Renal cortical epithelial cell (primary cell): ENCODE results near the gene IL11. TPM values are rescaled to one million over a fixed set of nuclear protein-coding genes. Genes with fewer than 3 reads are reported as not detected.
"Not testable (repeated sequence)": the region's sequence is repeated elsewhere in the genome, so short reads cannot be mapped to it uniquely, and the experiment has no call there.

Experiments
- DNase-seq: peaks from one replicate; pipeline ENCODE4 v3.0.0-alpha.2; 2011; ENCODE audit warnings: low read depth
- total RNA-seq: library from RNA; depleted of rRNA; stranded (reverse); fragments of >200 nt; gene quantifications from 2 replicates; pipeline ENCODE4 v1.2.3, GENCODE V29; 2014

IL11 gene
- total RNA-seq = 3.7 and 38.4 TPM in 2 replicates

GRCh38 chr19:55370305-55370988, at the start of gene IL11:
IL11 (minus strand) TSS chr19:55370463; CDS start chr19:55370310, 153 bp downstream.
- DNase-seq = no peak

GRCh38 chr19:55419624-55420236, 49.5 kb upstream of the IL11 start:
- DNase-seq = no peak

- DNase-seq = no peak
These were observed 48.8 kb upstream of the IL11 start for GRCh38 chr19:55419103-55419502.

GRCh38 chr19:55418185-55418584, 47.9 kb upstream of the IL11 start:
- DNase-seq = peak; percentile 74

GRCh38 chr19:55410168-55410567, 39.9 kb upstream of the IL11 start:
- no peak for DNase-seq

GRCh38 chr19:55409179-55409578, 38.9 kb upstream of the IL11 start:
- not testable (repeated sequence) for DNase-seq

- no peak for DNase-seq
These were observed 38.2 kb upstream of the IL11 start for GRCh38 chr19:55408533-55408872.

- DNase-seq = peak; percentile 97
These were observed 37.7 kb upstream of the IL11 start for GRCh38 chr19:55407800-55408532.

GRCh38 chr19:55407550-55407799, 37.2 kb upstream of the IL11 start, which contains the start of gene UBE2S:
UBE2S (minus strand) TSS chr19:55407788; CDS start chr19:55407589, 199 bp downstream.
- not testable (repeated sequence) for DNase-seq

GRCh38 chr19:55406826-55407549, 36.7 kb upstream of the IL11 start:
- DNase-seq = no peak

- no peak for DNase-seq
These were observed 36.0 kb upstream of the IL11 start for GRCh38 chr19:55406091-55406825.

- DNase-seq = no peak
These were observed 35.4 kb upstream of the IL11 start for GRCh38 chr19:55405638-55406037.

GRCh38 chr19:55402509-55402908, 32.2 kb upstream of the IL11 start:
- DNase-seq = no peak

GRCh38 chr19:55401390-55401789, 31.1 kb upstream of the IL11 start:
- not testable (repeated sequence) for DNase-seq

GRCh38 chr19:55400281-55401087, 30.2 kb upstream of the IL11 start:
- DNase-seq = no peak

- no peak for DNase-seq
These were observed 28.1 kb upstream of the IL11 start for GRCh38 chr19:55398200-55398925.

- DNase-seq = no peak
These were observed 22.8 kb upstream of the IL11 start for GRCh38 chr19:55392820-55393761.

GRCh38 chr19:55391702-55392615, 21.7 kb upstream of the IL11 start:
- no peak for DNase-seq
